ENCODE measurements around the gene RHBDD3. TPM values are rescaled to one million over a fixed set of nuclear protein-coding genes. Genes with fewer than 3 reads are reported as not detected.

Gene RHBDD3
- total RNA-seq, 4 donors from 2014 or later: 7.3 to 32.0 (median 14.2) TPM

- TF ChIP-seq CTCF (IDR thresholded peaks at IDR 0.05; ENCODE audit: low read depth): no peak
These were observed 34.4 kb downstream of the RHBDD3 start for GRCh38 chr22:29233277-29233877.

GRCh38 chr22:29231971-29232959 is 35.5 kb downstream of the RHBDD3 start:
- TF ChIP-seq CTCF (IDR thresholded peaks at IDR 0.05; ENCODE audit: low read depth): no peak

- TF ChIP-seq CTCF (IDR thresholded peaks at IDR 0.05; ENCODE audit: low read depth): no peak
These were observed 36.6 kb downstream of the RHBDD3 start for GRCh38 chr22:29230972-29231875.

DNA sequence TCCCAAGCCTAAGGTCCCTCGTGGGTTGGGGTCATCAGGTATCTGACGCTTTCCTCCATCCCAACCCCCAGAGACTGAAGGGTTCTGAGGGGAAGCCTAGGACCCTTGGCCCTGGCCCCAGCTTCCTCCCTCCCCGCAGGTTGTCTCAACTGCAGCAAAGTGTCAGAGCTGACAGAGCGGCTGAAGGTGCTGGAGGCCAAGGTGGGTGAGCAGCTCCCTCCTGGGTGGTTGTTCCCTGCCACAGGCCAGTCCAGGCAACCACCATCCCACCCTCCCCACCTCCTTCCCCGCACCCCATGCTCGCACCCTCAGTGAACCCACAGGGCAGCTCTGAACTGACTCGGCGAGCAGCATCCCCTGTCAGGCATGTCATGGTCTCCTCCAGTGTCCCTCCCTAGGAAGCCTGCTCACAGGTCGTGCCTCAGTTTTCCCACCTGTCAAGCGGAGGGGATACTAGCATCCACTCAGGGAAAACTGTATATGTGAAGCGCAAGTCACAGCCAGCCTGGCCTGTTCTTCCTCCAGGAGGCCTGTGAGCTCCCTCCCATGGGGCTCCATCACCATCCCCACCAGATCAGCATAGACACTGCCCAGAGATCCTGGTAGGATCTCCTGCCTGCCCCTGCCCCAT is 41.3 kb downstream of the RHBDD3 start:
- TF ChIP-seq CTCF (IDR thresholded peaks at IDR 0.05; ENCODE audit: low read depth): no peak

DNA sequence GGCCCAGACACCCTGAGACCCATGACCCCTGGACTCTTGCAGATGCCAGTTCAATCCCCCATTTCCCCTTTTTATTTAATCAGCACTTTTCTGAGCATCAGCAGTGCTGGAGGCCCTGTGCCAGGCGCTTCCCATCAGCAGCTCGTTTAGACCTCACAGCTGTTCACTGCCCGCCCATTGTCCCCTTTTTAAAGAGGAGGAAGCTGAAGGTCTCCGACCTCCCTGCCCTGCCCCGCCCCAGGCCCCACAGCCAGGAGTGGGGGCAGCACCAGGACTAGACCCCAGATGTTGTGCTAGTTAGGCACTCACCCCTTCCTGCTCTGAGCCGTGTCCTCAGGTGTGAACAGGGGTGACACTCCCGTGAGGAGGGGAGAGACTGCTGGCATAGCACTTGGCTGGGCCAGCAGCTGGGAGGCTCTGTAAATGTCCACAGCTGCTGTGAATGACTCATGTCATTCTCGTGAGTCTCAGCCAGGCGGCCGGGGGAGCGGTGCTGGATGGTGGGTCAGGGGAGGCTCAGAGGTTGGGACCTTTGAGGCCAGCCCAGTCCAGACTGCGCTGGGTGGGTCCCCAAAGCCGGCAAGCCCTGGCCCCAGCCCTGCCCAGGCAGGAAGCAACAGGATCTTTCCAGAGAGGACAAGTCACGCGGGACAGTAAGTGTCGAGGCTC is 42.2 kb downstream of the RHBDD3 start:
- TF ChIP-seq CTCF (IDR thresholded peaks at IDR 0.05; ENCODE audit: low read depth): no peak

- no peak for TF ChIP-seq CTCF (IDR thresholded peaks at IDR 0.05; ENCODE audit: low read depth)
These were observed 42.8 kb downstream of the RHBDD3 start for GRCh38 chr22:29224859-29225410.

Data from subcutaneous adipose tissue (tissue), 4 donors.